Gastroesophageal sphincter (tissue), 3 donors: ENCODE results near the gene EXOC6B.

Experiments
- CTCF ChIP-seq, 4 experiments: fragments of 200-600 bp in 2 of 4; fragments of 450-650 bp in 2 of 4; sonication (generic) in 1 of 4; IDR thresholded peaks; one replicate each; pipeline ENCODE4 v1.5.1; 2017 to 2019; ENCODE audit warnings: antibody characterized with exemption in 4 of 4, mild to moderate bottlenecking in 2 of 4, moderate library complexity in 2 of 4
- EP300 ChIP-seq: sonication (generic); formaldehyde crosslinking; IDR thresholded peaks from one replicate; pipeline ENCODE4 v1.6.1; 2017; ENCODE audit warnings: antibody characterized with exemption, mild to moderate bottlenecking
- POLR2A ChIP-seq, 2 donors: fragments of 450-650 bp; IDR thresholded peaks; one replicate each; pipeline ENCODE4 v1.6.1; 2017; ENCODE audit warnings: antibody characterized with exemption in 2 of 2, mild to moderate bottlenecking in 2 of 2, moderate library complexity in 1 of 2
- POLR2AphosphoS5 ChIP-seq: sonication (generic); formaldehyde crosslinking; IDR thresholded peaks from one replicate; pipeline ENCODE4 v1.6.1; 2017; ENCODE audit warnings: antibody characterized with exemption

GRCh38 chr2:72350852-72351251, 475.0 kb downstream of the EXOC6B start:
- TF ChIP-seq CTCF (IDR thresholded peaks at IDR 0.05), result no peak
- TF ChIP-seq POLR2A (IDR thresholded peaks at IDR 0.05), result no peak
- TF ChIP-seq POLR2AphosphoS5, result no peak
- TF ChIP-seq EP300, result no peak
